Ecto neural progenitor cell (in vitro differentiated cells): Measurements from ENCODE around the gene NDST4.

Experiments used
- DNase-seq: peaks from one replicate; pipeline ENCODE4 v3.0.0-alpha.2; 2018; ENCODE audit warnings: low spot score

Gene NDST4

DNA sequence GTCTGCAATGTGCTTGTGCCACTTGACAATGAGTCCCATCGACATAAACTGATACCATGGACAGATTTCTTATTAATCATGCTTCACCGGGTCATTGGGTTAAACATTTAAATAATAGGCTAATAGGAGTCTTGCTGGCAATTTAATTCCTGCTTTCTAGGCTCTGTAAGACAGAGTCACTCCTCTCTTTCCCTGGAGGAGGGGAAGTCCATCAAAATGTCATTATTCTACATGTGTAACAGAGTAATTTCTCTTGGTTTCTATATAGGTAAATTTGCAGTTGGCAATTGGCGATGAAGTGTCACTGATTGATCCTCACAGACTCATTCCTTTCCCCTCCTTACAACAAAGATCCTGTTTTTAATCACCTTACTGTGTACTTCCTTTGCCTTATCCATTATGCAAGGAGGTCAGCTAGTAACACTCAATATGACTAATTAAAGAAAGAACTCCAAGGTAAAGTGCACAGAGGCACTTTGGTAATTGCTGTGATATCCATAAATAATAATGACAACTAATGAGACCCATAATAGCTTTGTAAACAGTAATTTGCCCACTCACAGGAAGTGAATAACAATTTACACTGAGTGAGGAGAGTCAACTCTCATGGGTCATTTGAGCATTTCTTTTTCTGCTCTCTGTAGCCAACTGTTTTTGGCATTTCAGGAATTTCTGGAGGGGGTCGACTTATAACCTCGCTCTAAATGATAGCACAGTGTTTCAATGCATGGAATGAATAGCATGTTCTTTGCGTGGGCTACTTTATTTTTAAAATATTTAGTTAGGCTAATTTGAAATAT, 330.8 kb downstream of the NDST4 start:
- DNase-seq = no peak

DNA sequence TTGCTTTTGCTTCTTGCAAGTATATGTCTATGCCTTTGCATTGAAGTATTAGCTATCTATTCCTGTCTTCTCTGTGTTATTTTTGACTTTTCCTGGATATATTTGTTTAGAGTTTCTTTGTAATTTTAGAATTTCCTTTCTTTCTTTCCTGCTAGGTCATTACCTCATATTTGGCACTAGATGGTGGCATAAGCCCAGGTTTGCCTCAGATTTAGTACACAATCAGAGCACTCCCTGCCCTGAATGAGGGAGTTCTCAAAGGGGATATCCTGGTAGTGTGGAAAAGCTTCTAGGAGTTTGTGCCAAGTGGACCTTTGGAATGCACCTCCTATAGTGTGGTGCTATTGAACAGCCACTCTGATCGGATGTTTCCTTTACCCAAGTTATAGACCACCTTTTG, 333.2 kb downstream of the NDST4 start:
- DNase-seq = no peak
